GM23338 (cell line): ENCODE data around the gene SREK1. TPM values are rescaled to one million over a fixed set of nuclear protein-coding genes. Genes with fewer than 3 reads are reported as not detected.

Source experiments
- ATAC-seq: fragments of 200-7000 bp; cut with Tn5 transposase; 3 replicates; pipeline ENCODE4 v1.9.1; 2020
- DNase-seq: peaks from one replicate; pipeline ENCODE4 v3.0.0-alpha.2; 2015; ENCODE audit warnings: low spot score
- H2AFZ ChIP-seq: fragments of 200-600 bp; sonication (generic); 2 replicates; pipeline ENCODE4 v1.8.0; 2016; ENCODE audit warnings: antibody characterized with exemption, mild to moderate bottlenecking, moderate library complexity
- H3F3A ChIP-seq: fragments of 200-600 bp; sonication (generic); replicated peaks from 2 replicates; pipeline ENCODE4 v1.8.0; 2017; ENCODE audit warnings: antibody characterized with exemption, mixed run types, low read depth
- H3K27ac ChIP-seq: fragments of 200-600 bp; sonication (generic); 2 replicates; pipeline ENCODE4 v1.6.1; 2016; ENCODE audit warnings: low read depth
- H3K27me3 ChIP-seq: fragments of 200-600 bp; sonication (generic); 2 replicates; pipeline ENCODE4 v1.8.0; 2016; ENCODE audit warnings: mild to moderate bottlenecking, mixed run types, moderate library complexity; ENCODE audit not compliant: insufficient read depth
- H3K36me3 ChIP-seq: fragments of 200-600 bp; sonication (generic); 2 replicates; pipeline ENCODE4 v1.8.0; 2016; ENCODE audit warnings: mild to moderate bottlenecking; ENCODE audit not compliant: insufficient read depth
- H3K4me1 ChIP-seq: fragments of 200-600 bp; sonication (generic); 2 replicates; pipeline ENCODE4 v1.8.0; 2016; ENCODE audit warnings: mild to moderate bottlenecking, moderate library complexity; ENCODE audit not compliant: insufficient read depth
- H3K4me2 ChIP-seq: fragments of 200-600 bp; sonication (generic); 2 replicates; pipeline ENCODE4 v1.7.1; 2017; ENCODE audit warnings: mixed run types
- H3K4me3 ChIP-seq: fragments of 200-600 bp; sonication (generic); 2 replicates; pipeline ENCODE4 v1.6.1; 2016; ENCODE audit warnings: mixed run types
- H3K79me2 ChIP-seq: fragments of 200-600 bp; sonication (generic); replicated peaks from 2 replicates; pipeline ENCODE4 v1.8.0; 2017; ENCODE audit warnings: mild to moderate bottlenecking; ENCODE audit not compliant: insufficient read depth
- H3K9me2 ChIP-seq: fragments of 200-600 bp; sonication (generic); 2 replicates; pipeline ENCODE4 v1.8.0; 2017; ENCODE audit not compliant: insufficient read depth
- H4K20me1 ChIP-seq: fragments of 200-600 bp; sonication (generic); replicated peaks from 2 replicates; pipeline ENCODE4 v1.8.0; 2017; ENCODE audit warnings: mild to moderate bottlenecking; ENCODE audit not compliant: insufficient read depth
- H3K27ac Mint-ChIP-seq: 2 replicates; pipeline ENCODE4 v1.8.0; 2020; ENCODE audit warnings: inconsistent platforms, mild to moderate bottlenecking, moderate library complexity, mixed read lengths
- H3K27me3 Mint-ChIP-seq: 3 replicates; pipeline ENCODE4 v1.8.0; 2022; ENCODE audit warnings: low read depth, mild to moderate bottlenecking, moderate library complexity, mixed read lengths, inconsistent platforms; ENCODE audit not compliant: insufficient read depth, poor library complexity
- H3K36me3 Mint-ChIP-seq: 3 replicates; pipeline ENCODE4 v1.8.0; 2021; ENCODE audit warnings: low read depth, mild to moderate bottlenecking, inconsistent platforms, moderate library complexity, mixed read lengths
- H3K4me1 Mint-ChIP-seq: 3 replicates; pipeline ENCODE4 v1.8.0; 2020; ENCODE audit warnings: mild to moderate bottlenecking, inconsistent platforms, mixed read lengths
- H3K4me3 Mint-ChIP-seq: 3 replicates; pipeline ENCODE4 v1.8.0; 2021; ENCODE audit warnings: moderate library complexity, mild to moderate bottlenecking, inconsistent platforms, mixed read lengths
- H3K9me3 Mint-ChIP-seq: 3 replicates; pipeline ENCODE4 v1.8.0; 2020; ENCODE audit warnings: moderate library complexity, mild to moderate bottlenecking, inconsistent platforms, mixed read lengths
- CREB1 ChIP-seq: fragments of 250-450 bp; sonication (Bioruptor Pico); IDR thresholded peaks from 2 replicates; pipeline ENCODE4 v1.5.0; 2020; ENCODE audit warnings: low read depth, mild to moderate bottlenecking, moderate library complexity
- EZH2 ChIP-seq: fragments of 200-600 bp; sonication (generic); IDR thresholded peaks from one replicate; pipeline ENCODE4 v1.8.0; 2017; ENCODE audit warnings: antibody characterized with exemption, mild to moderate bottlenecking, low read depth; ENCODE audit not compliant: unreplicated experiment
- EZH2phosphoT487 ChIP-seq: fragments of 200-600 bp; sonication (generic); IDR thresholded peaks from one replicate; pipeline ENCODE4 v1.8.1; 2018; ENCODE audit warnings: antibody characterized with exemption; ENCODE audit not compliant: unreplicated experiment
- JUNB ChIP-seq: IDR thresholded peaks from one replicate; pipeline ENCODE4 v1.6.1; 2016; ENCODE audit warnings: antibody characterized with exemption; ENCODE audit not compliant: unreplicated experiment
- NANOG ChIP-seq: IDR thresholded peaks from 2 replicates; pipeline ENCODE4 v1.6.1; 2016; ENCODE audit warnings: antibody characterized with exemption, borderline replicate concordance
- POLR2AphosphoS5 ChIP-seq: IDR thresholded peaks from 2 replicates; pipeline ENCODE4 v1.6.1; 2016; ENCODE audit warnings: antibody characterized with exemption, low read depth
- STAT1 ChIP-seq: IDR thresholded peaks from one replicate; pipeline ENCODE4 v1.6.1; 2016; ENCODE audit warnings: antibody characterized with exemption; ENCODE audit not compliant: unreplicated experiment
- ZNF114 ChIP-seq: fragments of 250-450 bp; sonication (Bioruptor Pico); IDR thresholded peaks from 2 replicates; pipeline ENCODE4 v1.5.0; 2020; ENCODE audit warnings: mild to moderate bottlenecking, moderate library complexity
- polyA plus RNA-seq: library from polyadenylated mRNA; unstranded; fragments of >200 nt; fragmentation: Nextera tagmentation; extraction: Ambion mirVana; gene quantifications from 2 replicates; pipeline ENCODE4 v1.2.1, GENCODE V29; 2016
- total RNA-seq: library from RNA; depleted of rRNA; stranded (reverse); fragments of >200 nt; shearing (Covaris generic); gene quantifications from 2 replicates; pipeline ENCODE4 v1.2.3, GENCODE V29; 2014
- TF ChIP-seq, protein P1 (sequence below): fragments of 250-450 bp; sonication (Bioruptor Pico); IDR thresholded peaks from 2 replicates; pipeline ENCODE4 v1.5.0; 2020; ENCODE audit warnings: mild to moderate bottlenecking, moderate library complexity
- TF ChIP-seq, protein P2 (sequence below), 2 experiments: fragments of 200-600 bp in 1 of 2; sonication (generic) in 1 of 2; conservative IDR thresholded peaks; 2 replicates each; pipeline versions ENCODE4 v1.5.1 to v1.6.1; 2016 to 2017; ENCODE audit warnings: antibody characterized with exemption in 2 of 2, low read depth in 2 of 2, mild to moderate bottlenecking in 2 of 2, moderate library complexity in 1 of 2
- TF ChIP-seq, protein P3 (sequence below): IDR thresholded peaks from 2 replicates; pipeline ENCODE4 v1.6.1; 2016; ENCODE audit warnings: antibody characterized with exemption

SREK1 gene
- total and polyA plus RNA-seq, 2 experiments from 2014 or later = 64.3 to 66.4 TPM

DNA sequence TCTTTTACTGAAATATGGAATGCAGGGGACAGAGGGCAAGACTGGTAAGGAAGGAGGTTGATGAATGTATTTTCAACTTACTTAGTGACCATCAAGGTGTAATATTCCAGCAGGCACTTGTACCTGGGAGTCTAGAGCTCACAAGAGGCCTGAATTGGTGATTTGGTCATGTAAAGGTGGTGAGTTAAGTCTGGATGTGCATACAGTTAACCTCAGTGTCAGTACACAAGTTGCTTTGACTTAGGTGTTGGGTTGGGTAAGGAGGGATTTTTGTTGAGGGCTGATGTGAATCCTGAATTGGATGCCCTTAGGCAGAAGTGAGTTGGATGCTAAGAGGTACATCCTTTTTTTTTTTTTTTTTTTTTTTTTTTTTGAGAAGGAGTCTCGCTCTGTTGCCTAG lies 7.4 kb downstream of the SREK1 start (continued):
- TF ChIP-seq, protein P1, sequence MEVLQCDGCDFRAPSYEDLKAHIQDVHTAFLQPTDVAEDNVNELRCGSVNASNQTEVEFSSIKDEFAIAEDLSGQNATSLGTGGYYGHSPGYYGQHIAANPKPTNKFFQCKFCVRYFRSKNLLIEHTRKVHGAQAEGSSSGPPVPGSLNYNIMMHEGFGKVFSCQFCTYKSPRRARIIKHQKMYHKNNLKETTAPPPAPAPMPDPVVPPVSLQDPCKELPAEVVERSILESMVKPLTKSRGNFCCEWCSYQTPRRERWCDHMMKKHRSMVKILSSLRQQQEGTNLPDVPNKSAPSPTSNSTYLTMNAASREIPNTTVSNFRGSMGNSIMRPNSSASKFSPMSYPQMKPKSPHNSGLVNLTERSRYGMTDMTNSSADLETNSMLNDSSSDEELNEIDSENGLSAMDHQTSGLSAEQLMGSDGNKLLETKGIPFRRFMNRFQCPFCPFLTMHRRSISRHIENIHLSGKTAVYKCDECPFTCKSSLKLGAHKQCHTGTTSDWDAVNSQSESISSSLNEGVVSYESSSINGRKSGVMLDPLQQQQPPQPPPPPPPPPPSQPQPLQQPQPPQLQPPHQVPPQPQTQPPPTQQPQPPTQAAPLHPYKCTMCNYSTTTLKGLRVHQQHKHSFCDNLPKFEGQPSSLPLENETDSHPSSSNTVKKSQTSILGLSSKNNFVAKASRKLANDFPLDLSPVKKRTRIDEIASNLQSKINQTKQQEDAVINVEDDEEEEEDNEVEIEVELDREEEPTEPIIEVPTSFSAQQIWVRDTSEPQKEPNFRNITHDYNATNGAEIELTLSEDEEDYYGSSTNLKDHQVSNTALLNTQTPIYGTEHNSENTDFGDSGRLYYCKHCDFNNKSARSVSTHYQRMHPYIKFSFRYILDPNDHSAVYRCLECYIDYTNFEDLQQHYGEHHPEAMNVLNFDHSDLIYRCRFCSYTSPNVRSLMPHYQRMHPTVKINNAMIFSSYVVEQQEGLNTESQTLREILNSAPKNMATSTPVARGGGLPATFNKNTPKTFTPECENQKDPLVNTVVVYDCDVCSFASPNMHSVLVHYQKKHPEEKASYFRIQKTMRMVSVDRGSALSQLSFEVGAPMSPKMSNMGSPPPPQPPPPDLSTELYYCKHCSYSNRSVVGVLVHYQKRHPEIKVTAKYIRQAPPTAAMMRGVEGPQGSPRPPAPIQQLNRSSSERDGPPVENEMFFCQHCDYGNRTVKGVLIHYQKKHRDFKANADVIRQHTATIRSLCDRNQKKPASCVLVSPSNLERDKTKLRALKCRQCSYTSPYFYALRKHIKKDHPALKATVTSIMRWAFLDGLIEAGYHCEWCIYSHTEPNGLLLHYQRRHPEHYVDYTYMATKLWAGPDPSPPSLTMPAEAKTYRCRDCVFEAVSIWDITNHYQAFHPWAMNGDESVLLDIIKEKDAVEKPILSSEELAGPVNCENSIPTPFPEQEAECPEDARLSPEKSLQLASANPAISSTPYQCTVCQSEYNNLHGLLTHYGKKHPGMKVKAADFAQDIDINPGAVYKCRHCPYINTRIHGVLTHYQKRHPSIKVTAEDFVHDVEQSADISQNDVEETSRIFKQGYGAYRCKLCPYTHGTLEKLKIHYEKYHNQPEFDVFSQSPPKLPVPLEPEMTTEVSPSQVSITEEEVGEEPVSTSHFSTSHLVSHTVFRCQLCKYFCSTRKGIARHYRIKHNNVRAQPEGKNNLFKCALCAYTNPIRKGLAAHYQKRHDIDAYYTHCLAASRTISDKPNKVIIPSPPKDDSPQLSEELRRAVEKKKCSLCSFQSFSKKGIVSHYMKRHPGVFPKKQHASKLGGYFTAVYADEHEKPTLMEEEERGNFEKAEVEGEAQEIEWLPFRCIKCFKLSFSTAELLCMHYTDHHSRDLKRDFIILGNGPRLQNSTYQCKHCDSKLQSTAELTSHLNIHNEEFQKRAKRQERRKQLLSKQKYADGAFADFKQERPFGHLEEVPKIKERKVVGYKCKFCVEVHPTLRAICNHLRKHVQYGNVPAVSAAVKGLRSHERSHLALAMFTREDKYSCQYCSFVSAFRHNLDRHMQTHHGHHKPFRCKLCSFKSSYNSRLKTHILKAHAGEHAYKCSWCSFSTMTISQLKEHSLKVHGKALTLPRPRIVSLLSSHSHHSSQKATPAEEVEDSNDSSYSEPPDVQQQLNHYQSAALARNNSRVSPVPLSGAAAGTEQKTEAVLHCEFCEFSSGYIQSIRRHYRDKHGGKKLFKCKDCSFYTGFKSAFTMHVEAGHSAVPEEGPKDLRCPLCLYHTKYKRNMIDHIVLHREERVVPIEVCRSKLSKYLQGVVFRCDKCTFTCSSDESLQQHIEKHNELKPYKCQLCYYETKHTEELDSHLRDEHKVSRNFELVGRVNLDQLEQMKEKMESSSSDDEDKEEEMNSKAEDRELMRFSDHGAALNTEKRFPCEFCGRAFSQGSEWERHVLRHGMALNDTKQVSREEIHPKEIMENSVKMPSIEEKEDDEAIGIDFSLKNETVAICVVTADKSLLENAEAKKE (CRISPR knock-in tag) = no peak
- no peak for TF ChIP-seq EZH2

DNA sequence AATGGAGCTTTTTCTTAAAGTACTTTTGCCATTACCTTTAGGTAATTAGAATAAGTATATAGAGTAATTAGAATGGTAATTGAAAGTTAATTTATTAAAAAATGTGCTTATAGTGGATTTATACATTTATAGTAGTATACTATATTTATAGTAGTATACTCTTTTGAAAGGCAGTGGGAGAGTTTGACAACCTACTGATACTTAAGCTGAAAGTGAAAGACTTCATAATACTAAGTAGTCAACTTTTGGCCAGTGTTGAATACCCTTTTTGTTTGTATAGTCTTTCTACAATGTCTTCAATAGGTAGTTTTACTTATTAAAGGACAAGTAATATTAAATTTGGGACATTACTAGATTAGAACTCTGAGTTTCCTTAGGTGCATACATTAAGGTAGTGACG lies 12.9 kb downstream of the SREK1 start:
- Histone ChIP-seq H3K4me3 (no peak overlapping the region), H3K36me3 (peaks cover 4% of the 10 kb centered on the region; the same call in 1 of the 2 replicates), H3K9me2 (no peaks in the 10 kb centered on the region), H3K27me3 (no peaks in the 10 kb centered on the region), H4K20me1 (no peaks in the 10 kb centered on the region; the same call in 1 of the 2 replicates), H3F3A (no peaks in the 10 kb centered on the region), H3K4me1 (peaks cover 18% of the 10 kb centered on the region; the same call in 1 of the 2 replicates), H2AFZ (no peak overlapping the region), H3K79me2 (peaks cover 53% of the 10 kb centered on the region), H3K27ac (no peak overlapping the region), H3K4me2 (no peak overlapping the region)
- DNase-seq (no peak), ATAC-seq (no peak)
- H3K4me1 Mint-ChIP-seq = peaks cover 19% of the 10 kb centered on the region
- H3K27ac Mint-ChIP-seq = no peak overlapping the region
- no peaks in the 10 kb centered on the region for H3K27me3 Mint-ChIP-seq
- H3K4me3 Mint-ChIP-seq = no peak overlapping the region
- H3K9me3 Mint-ChIP-seq = no peaks in the 10 kb centered on the region
- H3K36me3 Mint-ChIP-seq = peaks cover 29% of the 10 kb centered on the region; the same call in 2 of the 3 replicates
- TF ChIP-seq ZNF114 (CRISPR knock-in tag) (no peak), EZH2phosphoT487 (no peak), CREB1 (CRISPR knock-in tag) (no peak), JUNB (no peak), EZH2 (no peak), POLR2AphosphoS5 (no peak), STAT1 (no peak), NANOG (no peak)
- TF ChIP-seq, protein P2, sequence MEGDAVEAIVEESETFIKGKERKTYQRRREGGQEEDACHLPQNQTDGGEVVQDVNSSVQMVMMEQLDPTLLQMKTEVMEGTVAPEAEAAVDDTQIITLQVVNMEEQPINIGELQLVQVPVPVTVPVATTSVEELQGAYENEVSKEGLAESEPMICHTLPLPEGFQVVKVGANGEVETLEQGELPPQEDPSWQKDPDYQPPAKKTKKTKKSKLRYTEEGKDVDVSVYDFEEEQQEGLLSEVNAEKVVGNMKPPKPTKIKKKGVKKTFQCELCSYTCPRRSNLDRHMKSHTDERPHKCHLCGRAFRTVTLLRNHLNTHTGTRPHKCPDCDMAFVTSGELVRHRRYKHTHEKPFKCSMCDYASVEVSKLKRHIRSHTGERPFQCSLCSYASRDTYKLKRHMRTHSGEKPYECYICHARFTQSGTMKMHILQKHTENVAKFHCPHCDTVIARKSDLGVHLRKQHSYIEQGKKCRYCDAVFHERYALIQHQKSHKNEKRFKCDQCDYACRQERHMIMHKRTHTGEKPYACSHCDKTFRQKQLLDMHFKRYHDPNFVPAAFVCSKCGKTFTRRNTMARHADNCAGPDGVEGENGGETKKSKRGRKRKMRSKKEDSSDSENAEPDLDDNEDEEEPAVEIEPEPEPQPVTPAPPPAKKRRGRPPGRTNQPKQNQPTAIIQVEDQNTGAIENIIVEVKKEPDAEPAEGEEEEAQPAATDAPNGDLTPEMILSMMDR (conservative IDR thresholded peaks at IDR 0.05; ENCODE audit: low read depth in 2 of 2) = no peak
- TF ChIP-seq, protein P3, sequence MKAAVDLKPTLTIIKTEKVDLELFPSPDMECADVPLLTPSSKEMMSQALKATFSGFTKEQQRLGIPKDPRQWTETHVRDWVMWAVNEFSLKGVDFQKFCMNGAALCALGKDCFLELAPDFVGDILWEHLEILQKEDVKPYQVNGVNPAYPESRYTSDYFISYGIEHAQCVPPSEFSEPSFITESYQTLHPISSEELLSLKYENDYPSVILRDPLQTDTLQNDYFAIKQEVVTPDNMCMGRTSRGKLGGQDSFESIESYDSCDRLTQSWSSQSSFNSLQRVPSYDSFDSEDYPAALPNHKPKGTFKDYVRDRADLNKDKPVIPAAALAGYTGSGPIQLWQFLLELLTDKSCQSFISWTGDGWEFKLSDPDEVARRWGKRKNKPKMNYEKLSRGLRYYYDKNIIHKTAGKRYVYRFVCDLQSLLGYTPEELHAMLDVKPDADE = no peak
